K562 treated with DMSO at 1 percent for 24 hours (cell line): Measurements from ENCODE around the gene DNAJC13. TPM values are rescaled to one million over a fixed set of nuclear protein-coding genes. Genes with fewer than 3 reads are reported as not detected.

Experiments used
- total RNA-seq: library from RNA; unstranded; fragments of 300-600 nt; gene quantifications from 2 replicates; pipeline ENCODE4 v1.2.3, GENCODE V29; 2022; ENCODE audit warnings: low read depth; ENCODE audit not compliant: insufficient read depth

Gene DNAJC13, protein sequence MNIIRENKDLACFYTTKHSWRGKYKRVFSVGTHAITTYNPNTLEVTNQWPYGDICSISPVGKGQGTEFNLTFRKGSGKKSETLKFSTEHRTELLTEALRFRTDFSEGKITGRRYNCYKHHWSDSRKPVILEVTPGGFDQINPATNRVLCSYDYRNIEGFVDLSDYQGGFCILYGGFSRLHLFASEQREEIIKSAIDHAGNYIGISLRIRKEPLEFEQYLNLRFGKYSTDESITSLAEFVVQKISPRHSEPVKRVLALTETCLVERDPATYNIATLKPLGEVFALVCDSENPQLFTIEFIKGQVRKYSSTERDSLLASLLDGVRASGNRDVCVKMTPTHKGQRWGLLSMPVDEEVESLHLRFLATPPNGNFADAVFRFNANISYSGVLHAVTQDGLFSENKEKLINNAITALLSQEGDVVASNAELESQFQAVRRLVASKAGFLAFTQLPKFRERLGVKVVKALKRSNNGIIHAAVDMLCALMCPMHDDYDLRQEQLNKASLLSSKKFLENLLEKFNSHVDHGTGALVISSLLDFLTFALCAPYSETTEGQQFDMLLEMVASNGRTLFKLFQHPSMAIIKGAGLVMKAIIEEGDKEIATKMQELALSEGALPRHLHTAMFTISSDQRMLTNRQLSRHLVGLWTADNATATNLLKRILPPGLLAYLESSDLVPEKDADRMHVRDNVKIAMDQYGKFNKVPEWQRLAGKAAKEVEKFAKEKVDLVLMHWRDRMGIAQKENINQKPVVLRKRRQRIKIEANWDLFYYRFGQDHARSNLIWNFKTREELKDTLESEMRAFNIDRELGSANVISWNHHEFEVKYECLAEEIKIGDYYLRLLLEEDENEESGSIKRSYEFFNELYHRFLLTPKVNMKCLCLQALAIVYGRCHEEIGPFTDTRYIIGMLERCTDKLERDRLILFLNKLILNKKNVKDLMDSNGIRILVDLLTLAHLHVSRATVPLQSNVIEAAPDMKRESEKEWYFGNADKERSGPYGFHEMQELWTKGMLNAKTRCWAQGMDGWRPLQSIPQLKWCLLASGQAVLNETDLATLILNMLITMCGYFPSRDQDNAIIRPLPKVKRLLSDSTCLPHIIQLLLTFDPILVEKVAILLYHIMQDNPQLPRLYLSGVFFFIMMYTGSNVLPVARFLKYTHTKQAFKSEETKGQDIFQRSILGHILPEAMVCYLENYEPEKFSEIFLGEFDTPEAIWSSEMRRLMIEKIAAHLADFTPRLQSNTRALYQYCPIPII (N-terminal part only)
- 6.3 and 7.2 TPM in 2 replicates for total RNA-seq

DNA sequence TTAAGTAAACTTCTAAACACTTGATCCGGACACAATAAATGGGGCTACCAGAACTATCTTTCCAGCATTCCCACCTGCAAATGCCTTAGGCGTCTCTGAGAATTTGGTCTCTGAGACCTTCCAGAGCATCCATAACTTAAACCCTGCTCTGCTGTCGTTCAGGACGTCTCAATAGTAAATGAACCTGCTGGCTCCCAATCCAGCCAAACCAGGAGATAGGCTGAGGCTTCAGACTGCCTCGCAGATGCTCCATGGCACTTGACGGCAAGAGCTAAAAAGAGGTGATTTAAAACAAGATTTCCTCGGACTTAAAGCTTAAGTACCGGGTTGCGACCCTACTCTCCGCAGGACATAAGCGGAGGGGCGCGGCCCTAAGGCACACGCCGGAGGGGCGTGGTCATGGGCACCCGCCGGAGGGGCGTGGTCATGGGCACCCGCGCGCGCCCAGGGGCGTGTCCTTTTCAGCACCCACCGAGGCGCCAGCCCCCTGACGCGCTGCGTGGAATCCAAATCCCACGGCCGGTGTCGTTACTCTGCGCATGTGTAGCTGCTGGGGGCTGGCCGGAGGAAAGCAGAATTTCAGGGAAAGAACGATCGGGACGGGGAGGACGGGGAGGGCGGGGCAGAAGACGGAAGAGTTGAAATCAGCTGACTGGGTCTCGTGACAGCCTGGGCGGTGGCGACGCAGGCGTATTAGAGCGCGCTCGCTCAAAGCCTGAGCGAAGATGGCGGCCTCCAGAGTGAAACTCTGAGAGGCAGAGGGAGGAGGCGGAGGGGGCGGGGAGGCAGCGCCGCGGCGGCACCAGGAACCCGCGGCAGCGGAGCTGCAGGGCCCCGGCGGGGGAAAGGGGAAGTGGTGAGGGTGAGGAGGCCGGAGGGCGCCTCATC lies at the start of gene DNAJC13:
Gene DNAJC13 (plus strand): TSS at position 696 of the 888 bp plus-strand sequence. CDS start 17,049 bp downstream, outside the sequence.

Other genes with a start within 250 kb of the DNAJC13 start
- gene ACP3, start 100.1 kb upstream of the DNAJC13 start, total RNA-seq, result 0.93 and 1.9 TPM in 2 replicates
- gene ACKR4, start 179.8 kb downstream of the DNAJC13 start, total RNA-seq, result not detected in 2 replicates
- 2.8 and 4.1 TPM in 2 replicates for gene ACAD11, start 242.3 kb downstream of the DNAJC13 start, total RNA-seq
- gene UBA5, start 242.8 kb downstream of the DNAJC13 start, total RNA-seq, result 23.7 and 24.7 TPM in 2 replicates